ENCODE data around the gene MAPKAPK3.

The MAPKAPK3 gene

GRCh38 chr3:50645378-50645777 is 28.4 kb downstream of the MAPKAPK3 start:
- TF ChIP-seq ZNF274 (IDR thresholded peaks at IDR 0.05; ENCODE audit: low read depth, low read length) (no peak), YY1 (IDR thresholded peaks at IDR 0.05; ENCODE audit: insufficient read depth, insufficient read length) (no peak), SUZ12 (IDR thresholded peaks at IDR 0.05; ENCODE audit: extremely low read depth, insufficient read depth, insufficient read length) (no peak)
- H3K4me1 ChIP-seq (ENCODE audit: insufficient read depth, insufficient read length), result peaks cover 13% of the 10 kb centered on the region
- DNase-seq (ENCODE audit: low read depth, low spot score), result no peak
- H3K27me3 ChIP-seq (ENCODE audit: insufficient read depth, insufficient read length), result no peaks in the 10 kb centered on the region
- no peak overlapping the region for H3K9ac ChIP-seq (ENCODE audit: insufficient read length, low read depth)
- peaks cover 58% of the 10 kb centered on the region for H3K36me3 ChIP-seq (ENCODE audit: insufficient read depth, insufficient read length, low read length)
- no peaks in the 10 kb centered on the region for H3K9me3 ChIP-seq (ENCODE audit: insufficient read depth, low read length)
- no peak overlapping the region for H3K4me3 ChIP-seq (ENCODE audit: insufficient read length, low read depth)

- no peak for DNase-seq (ENCODE audit: low read depth, low spot score)
- TF ChIP-seq YY1 (IDR thresholded peaks at IDR 0.05; ENCODE audit: insufficient read depth, insufficient read length), result no peak
Measured at GRCh38 chr3:50648313-50648712, 31.4 kb downstream of the MAPKAPK3 start.

GRCh38 chr3:50648944-50649343 is 32.0 kb downstream of the MAPKAPK3 start:
- Histone ChIP-seq H3K4me1 (ENCODE audit: insufficient read depth, insufficient read length) (peaks cover 29% of the 10 kb centered on the region), H3K9me3 (ENCODE audit: insufficient read depth, low read length) (no peaks in the 10 kb centered on the region), H3K9ac (ENCODE audit: insufficient read length, low read depth) (no peak overlapping the region), H3K27me3 (ENCODE audit: insufficient read depth, insufficient read length) (no peaks in the 10 kb centered on the region), H3K36me3 (ENCODE audit: insufficient read depth, insufficient read length, low read length) (peaks cover 35% of the 10 kb centered on the region), H3K4me3 (ENCODE audit: insufficient read length, low read depth) (no peak overlapping the region)
- DNase-seq (ENCODE audit: low read depth, low spot score), result no peak
- TF ChIP-seq ZNF274 (IDR thresholded peaks at IDR 0.05; ENCODE audit: low read depth, low read length) (no peak), SUZ12 (IDR thresholded peaks at IDR 0.05; ENCODE audit: extremely low read depth, insufficient read depth, insufficient read length) (no peak), YY1 (IDR thresholded peaks at IDR 0.05; ENCODE audit: insufficient read depth, insufficient read length) (no peak)

More at GRCh38 chr3:50648313-50648712, 31.4 kb downstream of the MAPKAPK3 start:
- H3K9me3 ChIP-seq (ENCODE audit: insufficient read depth, low read length), result no peaks in the 10 kb centered on the region
- peaks cover 39% of the 10 kb centered on the region for H3K36me3 ChIP-seq (ENCODE audit: insufficient read depth, insufficient read length, low read length)
- no peaks in the 10 kb centered on the region for H3K27me3 ChIP-seq (ENCODE audit: insufficient read depth, insufficient read length)
- H3K4me3 ChIP-seq (ENCODE audit: insufficient read length, low read depth), result no peak overlapping the region
- no peak overlapping the region for H3K9ac ChIP-seq (ENCODE audit: insufficient read length, low read depth)
- H3K4me1 ChIP-seq (ENCODE audit: insufficient read depth, insufficient read length), result peaks cover 29% of the 10 kb centered on the region

- Histone ChIP-seq H3K36me3 (ENCODE audit: insufficient read depth, insufficient read length, low read length) (peaks cover 30% of the 10 kb centered on the region), H3K27me3 (ENCODE audit: insufficient read depth, insufficient read length) (no peaks in the 10 kb centered on the region), H3K9ac (ENCODE audit: insufficient read length, low read depth) (no peak overlapping the region), H3K4me1 (ENCODE audit: insufficient read depth, insufficient read length) (peaks cover 29% of the 10 kb centered on the region), H3K9me3 (ENCODE audit: insufficient read depth, low read length) (no peaks in the 10 kb centered on the region), H3K4me3 (ENCODE audit: insufficient read length, low read depth) (no peak overlapping the region)
- DNase-seq (ENCODE audit: low read depth, low spot score), result no peak
- no peak for TF ChIP-seq ZNF274 (IDR thresholded peaks at IDR 0.05; ENCODE audit: low read depth, low read length)
- TF ChIP-seq SUZ12 (IDR thresholded peaks at IDR 0.05; ENCODE audit: extremely low read depth, insufficient read depth, insufficient read length), result no peak
- no peak for TF ChIP-seq YY1 (IDR thresholded peaks at IDR 0.05; ENCODE audit: insufficient read depth, insufficient read length)
Measured at GRCh38 chr3:50649451-50649931, 32.5 kb downstream of the MAPKAPK3 start.

GRCh38 chr3:50650018-50650417 is 33.1 kb downstream of the MAPKAPK3 start:
- DNase-seq (ENCODE audit: low read depth, low spot score), result no peak
- Histone ChIP-seq H3K9ac (ENCODE audit: insufficient read length, low read depth) (no peak overlapping the region), H3K9me3 (ENCODE audit: insufficient read depth, low read length) (no peaks in the 10 kb centered on the region), H3K27me3 (ENCODE audit: insufficient read depth, insufficient read length) (no peaks in the 10 kb centered on the region), H3K36me3 (ENCODE audit: insufficient read depth, insufficient read length, low read length) (peaks cover 27% of the 10 kb centered on the region), H3K4me1 (ENCODE audit: insufficient read depth, insufficient read length) (peaks cover 29% of the 10 kb centered on the region), H3K4me3 (ENCODE audit: insufficient read length, low read depth) (no peak overlapping the region)
- TF ChIP-seq YY1 (IDR thresholded peaks at IDR 0.05; ENCODE audit: insufficient read depth, insufficient read length) (no peak), ZNF274 (IDR thresholded peaks at IDR 0.05; ENCODE audit: low read depth, low read length) (no peak), SUZ12 (IDR thresholded peaks at IDR 0.05; ENCODE audit: extremely low read depth, insufficient read depth, insufficient read length) (no peak)

- no peaks in the 10 kb centered on the region for H3K27me3 ChIP-seq (ENCODE audit: insufficient read depth, insufficient read length)
- H3K36me3 ChIP-seq (ENCODE audit: insufficient read depth, insufficient read length, low read length), result peaks cover 17% of the 10 kb centered on the region
- no peak for TF ChIP-seq YY1 (IDR thresholded peaks at IDR 0.05; ENCODE audit: insufficient read depth, insufficient read length)
- TF ChIP-seq ZNF274 (IDR thresholded peaks at IDR 0.05; ENCODE audit: low read depth, low read length), result no peak
- no peak for TF ChIP-seq SUZ12 (IDR thresholded peaks at IDR 0.05; ENCODE audit: extremely low read depth, insufficient read depth, insufficient read length)
- H3K9ac ChIP-seq (ENCODE audit: insufficient read length, low read depth), result no peak overlapping the region
- H3K4me1 ChIP-seq (ENCODE audit: insufficient read depth, insufficient read length), result peaks cover 29% of the 10 kb centered on the region
- H3K9me3 ChIP-seq (ENCODE audit: insufficient read depth, low read length), result no peaks in the 10 kb centered on the region
- no peak for DNase-seq (ENCODE audit: low read depth, low spot score)
- no peak overlapping the region for H3K4me3 ChIP-seq (ENCODE audit: insufficient read length, low read depth)
Measured at GRCh38 chr3:50651445-50651844, 34.5 kb downstream of the MAPKAPK3 start.

- DNase-seq (ENCODE audit: low read depth, low spot score), result peak; percentile 32
- peak overlapping the region; percentile 24 for H3K9ac ChIP-seq (ENCODE audit: insufficient read length, low read depth)
- no peak for TF ChIP-seq YY1 (IDR thresholded peaks at IDR 0.05; ENCODE audit: insufficient read depth, insufficient read length)
- no peak for TF ChIP-seq ZNF274 (IDR thresholded peaks at IDR 0.05; ENCODE audit: low read depth, low read length)
- no peak for TF ChIP-seq SUZ12 (IDR thresholded peaks at IDR 0.05; ENCODE audit: extremely low read depth, insufficient read depth, insufficient read length)
- H3K9me3 ChIP-seq (ENCODE audit: insufficient read depth, low read length), result no peaks in the 10 kb centered on the region
- peaks cover 29% of the 10 kb centered on the region for H3K4me1 ChIP-seq (ENCODE audit: insufficient read depth, insufficient read length)
- H3K27me3 ChIP-seq (ENCODE audit: insufficient read depth, insufficient read length), result no peaks in the 10 kb centered on the region
- no peak overlapping the region for H3K4me3 ChIP-seq (ENCODE audit: insufficient read length, low read depth)
- peaks cover 11% of the 10 kb centered on the region for H3K36me3 ChIP-seq (ENCODE audit: insufficient read depth, insufficient read length, low read length)
Measured at GRCh38 chr3:50651920-50652529, 35.1 kb downstream of the MAPKAPK3 start.
